ENCODE data around the gene EPAS1.

EPAS1 gene

DNA sequence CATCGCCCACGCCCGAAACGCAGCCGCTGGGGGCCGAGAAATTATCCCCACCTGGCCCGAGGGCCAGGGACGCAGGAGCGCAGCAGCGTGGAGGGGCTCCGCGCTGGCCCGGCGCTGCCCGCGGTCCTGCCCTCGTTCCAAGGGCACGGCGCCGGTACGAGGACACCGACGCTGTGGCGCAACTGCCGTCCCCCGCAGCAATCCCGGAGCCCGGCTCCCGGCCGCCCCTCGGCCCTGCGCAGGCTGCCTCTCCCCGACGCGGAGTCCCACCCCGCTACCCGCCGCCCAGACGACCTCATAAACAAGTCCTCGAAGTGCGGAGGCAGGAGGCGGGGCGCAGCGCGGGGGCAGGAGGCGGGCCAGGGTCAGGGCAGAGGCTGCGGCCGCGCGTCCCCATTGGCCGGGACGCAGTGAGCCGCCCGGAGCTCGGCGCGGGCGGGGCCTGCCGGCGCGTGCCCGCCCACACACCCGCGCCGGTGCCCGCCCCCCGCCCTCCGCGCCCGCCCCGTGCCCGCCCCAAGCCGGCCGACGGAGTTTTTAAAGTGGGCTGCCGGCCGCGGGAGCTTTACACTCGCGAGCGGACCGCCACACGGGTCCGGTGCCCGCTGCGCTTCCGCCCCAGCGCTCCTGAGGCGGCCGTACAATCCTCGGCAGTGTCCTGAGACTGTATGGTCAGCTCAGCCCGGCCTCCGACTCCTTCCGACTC, at the start of gene EPAS1:
Gene EPAS1 (plus strand): TSS at position 568 of the 706 bp plus-strand sequence. CDS start 505 bp downstream, outside the sequence.
- peak; percentile 89 for DNase-seq

DNA sequence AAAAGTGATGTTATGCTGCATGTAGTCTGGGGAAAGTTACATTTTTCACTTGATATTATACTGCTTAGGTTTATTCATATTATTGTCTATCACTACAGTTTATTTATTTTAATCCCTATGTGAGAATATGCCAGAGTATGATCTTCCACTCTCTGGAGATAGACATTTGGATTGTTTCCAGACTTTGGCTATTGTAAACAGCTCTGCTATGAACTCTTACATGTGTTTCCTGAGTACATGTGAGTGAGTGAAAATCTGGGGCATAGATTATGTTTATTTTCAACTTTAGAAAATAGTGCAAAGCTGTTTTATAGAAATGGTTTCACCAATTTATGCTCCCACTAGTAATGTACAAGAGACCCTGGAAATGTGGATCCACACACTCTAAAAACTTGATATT, 49.0 kb upstream of the EPAS1 start:
- no peak for DNase-seq

DNA sequence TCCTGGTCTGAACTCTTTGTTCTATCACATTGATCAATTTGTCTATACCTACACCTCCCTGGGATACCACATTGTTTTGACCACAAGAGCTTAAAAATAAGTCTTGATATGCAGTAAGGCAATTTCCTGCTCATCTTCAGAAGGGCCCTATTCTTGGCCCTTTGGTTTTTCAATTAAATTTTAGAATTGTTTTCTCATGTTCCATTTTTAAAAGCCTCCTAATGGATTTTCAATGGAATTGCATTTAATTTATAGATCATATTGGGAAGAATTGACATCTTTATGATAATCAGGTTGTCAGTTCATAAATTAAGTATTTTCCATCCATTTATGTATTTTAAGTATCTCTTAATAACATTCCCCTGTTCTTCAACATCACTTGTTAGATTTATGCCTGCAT, 47.6 kb upstream of the EPAS1 start:
- no peak for DNase-seq

DNA sequence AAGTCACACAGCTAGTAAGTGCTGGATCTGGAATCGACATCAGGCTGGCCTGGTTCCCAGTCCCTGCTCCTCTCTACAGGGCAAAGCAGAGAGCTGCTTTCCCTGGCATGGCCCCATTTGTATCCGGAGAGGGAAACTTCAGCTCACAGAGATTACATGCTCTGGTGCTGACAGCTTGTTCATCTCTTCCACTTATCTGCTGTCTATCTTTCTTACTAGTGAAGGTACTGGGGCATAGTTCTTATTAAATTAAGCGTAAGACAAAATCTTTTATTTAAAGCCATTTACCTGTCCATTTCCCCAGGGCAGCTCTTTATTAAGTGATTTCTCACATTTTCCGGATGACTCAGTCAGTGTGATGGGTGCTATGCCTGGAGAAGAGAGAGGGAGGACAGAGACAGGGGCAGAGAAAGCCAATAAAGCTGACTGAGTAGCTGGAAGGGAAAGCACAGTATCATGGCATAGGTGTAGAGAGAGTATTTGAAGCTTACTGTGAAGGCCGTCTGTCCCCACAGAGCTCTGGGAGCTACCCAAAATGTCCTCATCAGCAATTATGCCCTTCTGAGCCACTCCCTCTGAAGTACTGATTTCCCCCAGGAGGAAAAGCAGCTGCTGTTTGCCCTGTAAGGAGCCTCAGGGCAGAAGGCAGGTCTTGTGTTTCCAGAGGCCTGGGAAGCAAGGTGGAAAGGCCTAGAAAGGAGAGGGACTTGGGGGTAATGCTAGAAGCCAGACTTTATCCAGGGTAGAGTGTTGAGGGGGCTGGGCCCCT, 44.1 kb upstream of the EPAS1 start:
- no peak for DNase-seq

DNA sequence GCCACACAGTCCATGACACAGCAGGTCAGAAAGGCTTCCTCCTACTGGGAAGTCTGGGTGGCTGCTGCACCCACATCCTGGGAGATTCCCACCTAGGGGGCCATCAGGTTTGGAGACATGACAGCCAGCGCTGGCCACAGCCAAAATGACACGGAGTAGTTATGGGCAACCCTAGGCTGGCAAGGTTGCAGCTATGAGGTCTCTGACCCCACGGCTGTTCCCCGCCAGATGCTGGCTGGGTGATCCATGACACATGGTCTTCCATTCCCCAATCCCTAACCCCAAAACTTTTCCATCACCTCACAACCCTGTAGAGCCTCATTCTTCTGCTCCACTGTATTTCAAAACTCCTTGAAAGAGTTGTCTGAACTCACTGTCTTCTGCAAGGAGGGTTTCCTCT, 42.7 kb upstream of the EPAS1 start:
- DNase-seq, result no peak

DNA sequence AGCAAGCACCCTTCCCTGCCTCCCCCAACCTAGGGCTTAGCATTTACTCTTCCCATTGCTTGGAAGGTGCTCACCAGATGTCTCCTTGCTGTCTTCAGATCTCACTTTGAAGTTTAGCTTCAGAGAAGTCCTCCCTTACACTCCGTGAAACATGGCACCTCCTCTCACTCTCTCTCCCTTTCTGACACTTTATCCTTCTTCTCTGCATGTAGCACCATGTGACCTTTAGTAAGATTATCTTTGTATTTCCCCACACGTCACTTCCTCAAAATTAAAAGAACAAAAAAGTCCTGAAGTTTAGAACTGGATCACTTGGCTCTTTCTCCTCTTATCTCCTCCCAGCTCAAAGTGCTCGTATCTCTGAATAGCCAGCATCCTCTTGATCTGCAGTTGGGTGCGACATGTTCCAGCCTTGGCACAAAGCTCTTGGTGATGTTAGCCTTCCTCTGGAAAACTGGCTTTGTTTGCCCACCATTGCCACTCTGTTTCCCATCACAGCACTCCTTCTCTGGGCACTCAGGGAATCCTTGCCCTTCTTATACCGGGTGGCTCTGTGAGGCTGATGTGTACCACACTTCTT, 40.6 kb upstream of the EPAS1 start:
- no peak for DNase-seq

DNA sequence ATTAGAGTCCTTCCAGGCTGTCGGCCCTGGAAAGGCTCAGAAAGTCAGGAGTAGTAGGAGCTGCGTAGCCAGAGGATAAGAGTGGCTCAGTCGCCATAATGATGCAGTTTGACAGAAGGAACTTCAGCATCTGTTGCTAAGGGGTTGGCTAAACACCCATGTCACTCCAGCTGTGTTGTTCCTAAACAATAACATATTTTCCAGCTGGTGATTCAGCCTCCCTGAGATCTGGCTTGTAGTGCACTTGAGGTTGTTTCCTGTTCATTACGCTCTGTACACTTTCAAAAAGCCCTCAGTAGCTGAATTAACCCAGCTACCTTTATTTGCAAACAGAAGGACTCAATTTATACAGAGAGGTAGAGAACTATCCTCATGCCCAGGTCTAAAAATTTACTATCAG, 39.7 kb upstream of the EPAS1 start:
- no peak for DNase-seq

DNA sequence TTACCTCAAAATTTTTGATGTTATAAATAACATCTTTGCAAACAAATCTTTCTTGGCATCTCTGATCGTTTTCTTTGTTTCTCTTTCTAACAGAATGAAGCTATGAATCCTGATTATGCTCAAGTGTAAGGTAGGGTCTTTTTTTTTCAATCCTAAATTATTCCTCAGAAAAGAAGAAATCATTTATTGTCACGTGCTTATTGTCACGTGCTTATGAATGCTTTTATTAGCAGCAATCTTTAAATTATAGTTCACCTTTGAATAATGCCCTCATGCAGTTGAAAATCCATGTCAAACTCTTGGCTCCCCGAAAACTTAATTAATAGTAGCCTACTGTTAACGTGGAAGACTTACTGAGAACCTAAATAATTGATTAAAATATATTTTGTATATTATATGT, 39.2 kb upstream of the EPAS1 start:
- no peak for DNase-seq

DNA sequence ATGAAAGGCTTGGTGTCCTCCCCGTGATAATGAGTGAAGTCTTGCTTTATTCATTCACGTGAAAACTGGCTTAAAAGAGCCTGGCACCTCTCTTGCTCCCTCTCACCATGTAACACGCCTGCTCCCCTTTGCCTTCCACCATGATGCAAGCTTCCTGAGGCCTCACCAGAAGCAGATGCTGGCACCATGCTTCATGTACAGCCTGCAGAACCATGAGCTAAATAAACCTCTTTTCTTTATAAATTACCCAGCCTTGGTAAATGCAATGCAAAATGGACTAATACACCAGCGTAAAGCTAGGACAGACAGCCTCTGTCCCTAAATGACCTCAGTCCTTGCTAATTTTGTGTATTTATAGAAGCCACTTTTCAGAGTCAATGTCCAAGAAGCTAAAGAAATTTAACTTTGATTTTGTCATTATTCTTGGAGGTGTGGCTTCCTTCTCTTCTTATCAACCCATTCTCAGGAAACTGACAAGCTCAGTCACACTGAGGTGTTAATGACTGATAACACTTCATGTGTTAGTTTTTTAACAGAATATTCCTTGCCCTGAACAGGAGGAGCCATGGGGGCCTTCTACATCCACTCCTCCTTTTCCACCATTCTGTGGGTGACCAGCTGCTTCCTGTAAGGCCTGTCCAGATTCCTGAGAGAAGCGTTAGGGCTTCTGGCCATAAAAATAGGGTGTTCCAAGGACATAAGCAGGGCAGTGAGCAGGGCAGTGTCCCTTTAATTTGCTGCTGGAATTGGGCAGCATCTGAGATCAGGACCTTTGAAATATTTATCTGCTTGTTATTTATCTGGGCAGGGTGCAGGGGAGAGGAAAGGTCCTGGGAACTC, 38.0 kb upstream of the EPAS1 start:
- DNase-seq, result no peak

DNA sequence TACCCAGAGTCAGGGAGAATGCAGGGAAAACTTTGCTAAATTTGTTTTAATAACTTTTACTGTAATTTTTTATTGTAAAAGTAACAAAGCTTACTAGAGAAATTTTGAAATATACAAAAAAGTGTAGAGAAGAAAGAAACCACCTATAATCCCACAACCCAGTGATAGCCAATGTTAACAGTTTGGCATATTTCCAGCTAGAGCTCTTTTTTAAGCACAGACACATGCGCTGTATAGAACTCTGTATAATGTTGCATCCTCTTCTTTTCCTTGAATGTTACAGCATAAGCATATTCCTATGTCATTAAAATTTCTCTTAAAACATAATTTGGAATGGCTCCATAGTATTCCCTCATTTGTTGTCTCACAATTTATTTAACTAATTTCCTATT, 37.4 kb upstream of the EPAS1 start:
- DNase-seq, result no peak

DNA sequence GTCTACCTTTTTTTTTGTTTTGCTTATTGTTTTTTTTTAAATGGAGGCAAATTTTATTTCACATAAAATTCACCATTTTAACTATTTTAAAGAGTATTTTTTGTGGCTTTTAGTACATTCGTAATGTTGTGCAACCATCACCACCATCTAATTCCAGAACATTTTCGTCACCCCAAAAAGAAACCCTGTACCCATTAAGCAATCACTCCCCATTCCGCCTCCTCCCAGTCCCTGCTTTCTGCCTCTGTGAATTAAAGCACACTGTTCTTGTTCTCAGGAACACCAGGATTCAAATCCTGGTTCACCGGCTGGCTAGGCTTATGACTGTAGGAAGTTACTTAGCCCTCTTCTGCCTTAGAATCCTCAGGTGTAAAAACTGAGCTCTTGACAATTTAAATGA, 36.9 kb upstream of the EPAS1 start:
- no peak for DNase-seq

DNA sequence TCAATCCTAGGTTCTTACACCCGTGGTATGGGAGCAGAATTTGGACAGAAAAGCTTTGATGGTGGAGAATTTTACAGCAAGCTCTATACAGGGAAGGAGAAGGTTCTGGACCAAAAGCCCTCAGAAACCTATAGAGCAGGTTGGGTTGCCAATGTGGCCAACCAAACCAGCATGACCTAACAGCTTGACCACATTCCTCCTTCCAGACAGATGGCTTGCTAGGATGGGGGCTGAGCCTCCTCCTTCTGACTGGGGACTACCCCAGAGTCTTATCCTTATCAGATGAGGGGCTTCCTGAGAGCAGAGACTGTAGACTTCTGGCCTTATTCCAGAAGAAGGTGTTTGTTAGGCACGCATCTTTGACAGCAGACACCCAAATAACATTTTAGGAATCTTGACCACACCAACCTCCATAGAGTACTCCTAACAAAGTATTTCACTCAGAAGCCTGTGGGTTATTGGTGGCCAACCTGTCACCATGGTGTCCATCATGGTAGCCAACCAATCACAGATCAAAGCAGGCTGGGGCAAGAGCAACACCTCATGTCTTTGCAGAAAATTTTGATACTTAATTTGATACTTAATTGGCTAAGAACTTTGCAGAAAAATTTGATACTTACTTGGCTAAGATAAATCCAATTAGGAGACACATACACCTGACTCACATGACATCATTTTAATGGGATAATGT, 34.8 kb upstream of the EPAS1 start:
- DNase-seq, result no peak

DNA sequence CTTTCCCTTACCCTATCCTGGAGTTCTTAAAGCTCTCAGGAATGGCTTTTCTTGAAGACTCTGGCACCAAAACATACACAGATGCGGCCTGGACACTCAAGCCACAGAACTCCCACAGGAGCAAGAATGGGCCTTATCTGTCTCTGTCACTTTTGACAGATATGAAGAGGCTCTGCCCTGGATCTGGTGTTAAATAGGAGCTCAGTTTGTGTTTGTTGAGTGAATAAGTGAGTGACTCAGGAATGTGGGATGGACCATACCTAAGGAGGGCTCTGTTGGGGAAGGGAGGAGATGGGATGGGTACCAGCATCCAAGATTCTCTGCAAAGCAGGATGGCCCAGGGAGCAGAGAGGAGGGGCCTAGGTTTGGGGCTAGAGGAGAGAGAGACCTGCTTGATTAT, 33.9 kb upstream of the EPAS1 start:
- no peak for DNase-seq

DNA sequence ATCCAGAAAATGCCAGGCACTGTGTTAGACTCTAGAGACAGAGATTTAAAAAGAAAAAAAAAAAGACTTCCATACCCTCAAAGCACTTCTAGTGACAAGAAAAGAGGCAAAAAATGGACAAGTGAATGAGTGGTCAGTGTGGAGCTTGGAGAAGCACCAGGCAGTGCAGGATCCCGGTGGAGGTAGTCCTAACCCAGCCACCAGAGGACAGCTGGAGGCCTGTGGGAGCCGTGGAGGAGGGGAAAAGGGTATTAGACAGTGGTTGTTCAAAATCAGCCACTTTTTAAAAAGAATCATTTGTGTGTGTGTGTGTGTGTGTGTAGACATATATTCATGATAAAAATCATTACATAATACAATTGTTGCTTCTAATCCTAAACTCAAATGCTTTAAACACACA, 32.8 kb upstream of the EPAS1 start:
- no peak for DNase-seq

DNA sequence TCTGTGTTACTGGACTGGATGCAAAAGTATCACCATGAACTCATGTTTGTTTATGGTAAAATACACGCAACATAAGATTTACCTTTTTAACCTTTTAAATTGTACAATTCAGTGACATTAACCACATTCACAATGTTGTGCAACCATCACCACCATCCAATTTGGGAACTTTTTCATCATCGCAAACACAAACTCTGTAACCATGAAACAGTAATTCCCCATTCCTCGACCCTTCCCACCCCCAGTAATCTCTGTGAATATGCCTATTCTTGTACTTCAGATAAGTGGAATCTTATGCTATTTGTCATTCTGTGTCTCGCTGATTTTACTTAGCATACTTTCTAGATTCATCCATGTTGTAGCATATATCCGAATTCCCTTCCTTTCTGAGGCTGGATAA, 31.1 kb upstream of the EPAS1 start:
- no peak for DNase-seq

DNA sequence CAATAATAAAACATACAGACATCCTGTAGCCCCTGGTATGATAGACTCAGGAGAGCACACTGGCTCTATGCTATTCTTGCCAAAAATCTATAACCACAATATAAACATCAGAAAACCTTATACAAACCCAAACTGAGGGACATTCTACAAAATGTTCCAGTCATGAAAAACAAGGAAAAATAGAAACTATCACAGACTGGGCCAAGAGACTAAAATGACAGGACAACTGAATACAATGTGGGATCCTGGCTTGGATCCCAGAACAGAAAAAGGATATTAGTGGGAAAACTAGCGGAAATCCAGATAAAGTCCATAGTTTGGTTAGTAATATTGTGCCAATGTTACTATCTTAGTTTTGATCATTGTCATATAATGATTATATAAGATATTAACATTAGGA, 29.6 kb upstream of the EPAS1 start:
- DNase-seq, result no peak

DNA sequence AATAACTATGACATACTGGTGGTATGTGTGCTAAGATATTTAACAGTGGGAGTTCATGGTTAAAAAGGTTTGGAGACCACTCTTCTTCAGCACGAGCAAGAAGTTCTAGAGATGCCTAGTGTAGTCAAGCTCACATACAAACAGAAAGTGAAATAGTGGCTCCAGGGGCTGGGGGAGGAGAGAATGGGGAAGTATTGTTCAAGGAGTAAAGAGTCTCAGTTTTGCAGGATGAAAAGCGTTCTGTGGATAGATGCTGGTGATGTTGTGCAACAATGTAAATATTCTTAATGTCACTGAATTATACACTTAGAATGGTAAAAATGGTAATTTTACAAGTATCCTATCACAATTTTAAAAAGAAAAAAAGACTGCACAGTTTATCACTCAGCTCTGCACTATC, 29.0 kb upstream of the EPAS1 start:
- DNase-seq, result no peak

DNA sequence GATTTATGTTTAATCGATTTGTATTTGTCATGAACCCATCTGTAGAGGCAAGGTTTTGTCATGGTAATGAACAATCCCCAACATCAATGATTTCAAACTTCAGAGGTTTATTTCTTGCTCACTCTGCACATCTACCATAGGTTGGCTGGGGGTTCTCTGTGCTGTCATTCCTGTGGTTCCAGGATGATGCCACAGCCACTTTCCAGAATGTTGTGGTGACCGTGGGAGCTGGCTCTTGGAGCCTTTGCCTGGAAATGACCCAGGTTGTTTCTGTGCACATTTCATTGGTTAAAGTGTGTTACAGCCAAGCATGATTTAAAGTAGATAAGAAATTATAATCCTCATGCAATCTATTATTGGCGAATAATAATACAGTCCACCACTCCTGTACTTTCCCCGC, 28.2 kb upstream of the EPAS1 start:
- no peak for DNase-seq

DNA sequence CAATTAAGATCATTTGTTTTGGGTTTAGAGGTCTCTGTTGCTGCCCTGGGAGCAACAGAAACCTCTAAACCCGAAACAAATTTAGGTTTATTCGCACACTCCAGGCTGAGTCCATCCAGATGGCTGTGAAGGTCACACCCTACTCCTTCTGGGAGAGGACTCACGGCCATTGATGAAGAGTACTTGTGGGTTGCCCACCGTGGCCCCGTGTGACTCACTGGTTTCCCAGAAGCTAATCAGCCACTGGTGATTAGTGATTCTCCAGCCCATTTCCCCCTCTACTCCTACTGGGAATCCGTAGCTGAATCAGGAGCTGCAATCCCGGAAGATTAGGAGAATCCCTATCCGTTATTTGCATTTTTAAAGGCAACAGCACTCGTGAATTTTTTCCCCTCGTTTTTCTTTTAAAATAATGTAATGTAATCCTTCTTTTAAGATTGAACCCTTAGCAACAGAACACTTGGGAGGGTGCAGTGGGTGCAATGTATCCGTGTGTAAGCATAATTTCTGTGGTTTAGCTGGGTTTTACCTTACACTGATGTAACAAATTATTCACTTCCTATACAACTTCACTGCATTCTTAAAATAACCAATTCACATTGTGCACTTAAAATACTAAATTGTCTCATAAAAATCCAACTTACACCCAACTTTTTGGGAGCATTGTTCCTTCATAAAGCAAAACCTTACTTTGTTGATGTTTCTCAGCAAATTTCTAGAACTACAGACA, 27.5 kb upstream of the EPAS1 start:
- DNase-seq, result no peak

DNA sequence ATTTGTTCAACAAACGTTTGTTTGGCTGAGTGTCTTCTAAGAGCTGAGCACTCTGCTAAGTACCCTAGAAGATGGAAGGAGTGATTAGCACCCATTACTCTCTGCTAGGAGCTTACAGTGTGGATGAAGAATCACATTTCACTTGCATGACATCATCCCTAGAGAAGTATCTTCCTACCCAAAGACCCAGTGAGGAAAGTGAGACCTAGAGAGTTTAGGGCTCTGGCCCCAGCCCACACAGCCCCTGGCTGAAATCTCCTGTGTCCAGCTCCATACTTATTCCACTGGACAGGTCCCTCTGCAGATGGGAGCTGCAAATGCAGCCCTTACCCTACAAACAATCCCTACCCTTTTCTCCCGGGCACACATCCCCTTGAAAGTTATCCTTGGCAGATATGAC, 26.8 kb upstream of the EPAS1 start:
- no peak for DNase-seq

DNA sequence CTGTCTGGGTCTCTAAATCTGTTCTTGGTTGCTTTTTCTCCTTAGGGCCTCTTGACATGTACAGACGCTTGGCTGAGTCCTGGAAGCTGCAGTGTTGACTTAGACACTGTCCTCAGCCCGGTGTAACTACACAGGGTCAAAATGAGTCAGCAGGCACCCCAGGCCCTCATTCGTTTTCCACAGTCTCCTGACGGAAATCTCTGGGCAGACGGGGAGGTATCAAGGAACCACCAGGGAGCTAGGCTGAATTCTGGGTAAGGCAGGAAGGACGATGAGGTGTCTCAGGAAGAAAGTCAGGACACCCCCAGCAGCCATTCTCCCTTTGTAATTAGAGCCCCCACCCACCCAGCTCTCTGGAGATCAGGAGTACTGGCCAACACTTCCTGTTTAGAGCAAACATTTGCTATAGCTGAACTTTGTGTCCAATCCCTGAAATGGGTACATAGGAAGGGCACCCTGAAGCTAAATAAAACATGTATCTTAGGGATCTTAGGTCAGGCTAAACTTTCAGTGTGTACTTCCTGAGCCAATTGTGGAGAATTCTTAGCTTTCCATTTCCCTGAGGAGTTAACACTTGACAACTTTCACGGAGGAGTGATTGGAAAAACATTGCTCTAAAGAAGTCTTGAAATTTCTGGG, 23.9 kb upstream of the EPAS1 start:
- DNase-seq, result no peak

DNA sequence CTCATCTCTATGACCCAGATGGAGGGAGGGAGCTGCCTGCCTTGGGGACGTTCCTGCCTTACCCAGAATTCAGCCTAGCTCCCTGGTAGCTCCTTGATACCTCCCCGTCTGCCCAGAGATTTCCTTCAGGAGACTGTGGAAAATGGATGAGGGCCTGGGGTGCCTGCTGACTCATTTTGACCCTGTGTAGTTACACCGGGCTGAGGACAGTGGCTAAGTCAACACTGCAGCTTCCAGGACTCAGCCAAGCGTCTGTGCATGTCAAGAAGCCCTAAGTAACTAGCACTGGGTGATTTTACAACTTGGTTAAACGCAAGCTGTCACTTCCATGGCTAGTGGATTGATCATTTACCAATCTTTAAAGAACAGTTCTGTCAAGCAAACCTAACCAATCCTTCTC, 23.3 kb upstream of the EPAS1 start:
- no peak for DNase-seq

Data from CD4-positive, alpha-beta T cell treated with Interleukin-15 for 1 hour (primary cell).